Hepatic stellate cell (primary cell): ENCODE data around the gene CBS.
"Not testable (repeated sequence)": the region's sequence is repeated elsewhere in the genome, so short reads cannot be mapped to it uniquely, and the experiment has no call there.

ENCODE experiments used
- DNase-seq: peaks from one replicate; pipeline ENCODE4 v3.0.0; 2011; ENCODE audit warnings: low spot score

Gene CBS

DNA sequence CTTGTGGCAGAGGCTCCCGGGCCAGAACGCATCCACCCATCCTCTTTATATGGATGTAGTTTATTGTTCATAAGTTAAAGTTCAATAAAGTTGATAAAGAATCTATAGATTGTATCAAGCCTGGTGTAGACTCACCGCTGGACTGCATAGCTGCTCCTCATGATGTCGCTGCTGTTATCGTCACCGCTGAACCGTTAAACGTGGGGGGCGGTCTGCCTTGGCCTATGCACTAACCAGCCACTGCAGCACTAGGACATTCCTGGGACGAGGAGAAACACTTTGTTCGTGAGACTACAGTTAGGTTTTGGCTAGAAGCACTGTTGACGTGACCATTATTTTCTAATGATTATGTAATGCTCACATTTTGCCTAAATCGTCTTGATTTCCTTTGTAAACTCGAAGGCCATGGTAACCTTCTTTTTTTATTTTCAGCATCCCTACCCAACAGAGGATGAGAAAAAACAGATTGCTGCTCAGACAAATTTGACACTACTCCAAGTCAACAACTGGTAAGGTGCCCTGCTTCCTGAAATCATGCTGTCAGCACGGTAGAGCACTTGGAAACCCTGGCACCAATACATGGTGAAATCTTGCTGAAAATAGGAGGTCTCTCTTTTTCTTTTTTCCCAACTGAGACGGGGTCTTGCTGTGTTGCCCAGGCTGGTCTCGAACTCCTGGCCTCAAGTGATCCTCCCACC is 51.0 kb downstream of the CBS start:
- no peak for DNase-seq

DNA sequence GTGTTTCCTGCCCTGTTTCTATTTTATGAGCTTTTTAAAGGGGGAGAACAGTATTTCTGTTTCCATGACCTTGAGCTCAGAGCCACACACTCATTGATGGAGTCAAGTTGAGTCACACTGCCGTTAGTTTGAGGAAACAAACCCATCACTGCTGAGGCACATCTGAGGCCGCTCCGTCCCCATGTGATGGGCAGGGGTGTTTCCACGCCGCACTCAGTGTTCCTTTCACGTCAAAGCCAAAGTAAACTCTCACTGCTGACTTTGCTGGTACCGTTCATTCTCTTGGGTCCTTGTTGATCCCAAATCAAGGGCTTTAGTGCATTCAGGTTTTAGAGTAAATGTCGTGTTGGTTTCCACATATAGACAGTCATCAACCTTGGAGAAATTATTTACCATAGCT is 52.5 kb downstream of the CBS start:
- no peak for DNase-seq

GRCh38 chr21:43021756-43022600 is 53.7 kb downstream of the CBS start:
- no peak for DNase-seq

- DNase-seq: no peak
These were observed 54.4 kb downstream of the CBS start for GRCh38 chr21:43021191-43021590.

DNA sequence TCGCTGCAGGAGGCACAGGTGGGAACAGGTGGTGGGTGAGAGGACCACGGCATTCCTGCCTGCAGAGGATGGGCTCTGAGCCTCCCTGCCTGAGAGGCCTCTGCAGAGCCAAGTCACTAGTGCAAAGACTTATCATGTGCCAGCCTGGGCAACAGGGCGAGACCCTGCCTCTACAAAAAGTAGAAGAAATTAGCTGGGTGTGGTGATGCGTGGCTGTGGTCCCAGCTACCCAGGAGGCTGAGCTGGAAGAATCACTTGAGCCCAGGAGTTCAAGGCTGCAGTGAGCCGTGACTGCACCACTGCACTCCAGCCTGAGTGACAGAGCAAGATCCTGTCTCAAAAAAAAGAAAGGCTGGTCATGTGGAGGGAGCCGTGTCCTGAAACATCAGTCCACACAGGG is 54.9 kb downstream of the CBS start:
- no peak for DNase-seq

GRCh38 chr21:43020177-43020576 is 55.5 kb downstream of the CBS start:
- DNase-seq: no peak

DNA sequence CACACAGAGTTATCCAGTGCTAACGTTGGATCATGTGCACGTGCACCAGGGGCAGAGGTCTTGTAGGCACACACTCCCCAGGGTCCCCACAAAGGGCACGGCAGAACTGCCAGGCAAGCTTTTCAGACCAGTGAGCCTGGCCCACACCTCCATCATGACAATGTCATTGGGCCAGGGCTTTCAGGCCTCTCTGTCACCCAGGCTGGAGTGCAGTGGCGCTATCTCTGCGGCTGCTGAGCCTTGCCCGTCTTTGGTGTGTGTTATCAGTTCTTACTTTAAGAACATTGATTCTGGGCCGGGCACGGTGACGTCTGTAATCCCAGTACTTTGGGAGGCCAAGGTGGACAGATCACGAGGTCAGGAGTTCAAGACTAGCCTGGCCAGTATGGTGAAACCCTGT is 57.1 kb downstream of the CBS start:
- DNase-seq: no peak

GRCh38 chr21:43016728-43017127 is 58.9 kb downstream of the CBS start:
- DNase-seq: no peak

DNA sequence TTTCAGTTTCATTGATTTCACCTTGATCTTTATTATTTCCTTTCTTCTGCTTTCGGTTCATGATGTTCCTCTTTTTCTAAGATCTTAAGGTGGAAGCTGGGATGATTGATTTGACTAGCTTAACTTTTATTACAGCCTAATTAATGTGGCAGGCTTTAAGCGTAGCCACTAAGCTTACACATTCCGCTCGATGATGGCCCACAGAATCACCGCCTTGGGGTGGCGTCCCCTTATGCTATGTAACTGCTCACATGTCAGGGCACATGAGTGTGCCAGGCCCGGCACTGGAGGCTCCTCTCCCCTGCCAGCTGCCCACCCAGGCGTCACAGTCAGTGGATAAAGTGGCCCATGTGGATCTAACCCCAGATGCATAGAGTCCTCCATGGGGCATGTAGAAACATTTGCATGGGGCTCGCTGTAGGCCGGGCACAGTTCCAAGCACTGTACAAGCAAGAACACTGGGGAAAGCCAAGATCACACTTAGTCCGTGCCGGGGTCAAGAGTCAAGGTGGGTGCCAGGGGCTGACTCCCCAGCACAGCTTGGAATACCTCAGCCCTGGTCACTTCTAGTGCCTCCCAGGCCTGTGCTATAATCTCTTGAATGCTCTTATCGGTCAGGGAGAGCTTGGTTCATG is 59.6 kb downstream of the CBS start:
- no peak for DNase-seq

DNA sequence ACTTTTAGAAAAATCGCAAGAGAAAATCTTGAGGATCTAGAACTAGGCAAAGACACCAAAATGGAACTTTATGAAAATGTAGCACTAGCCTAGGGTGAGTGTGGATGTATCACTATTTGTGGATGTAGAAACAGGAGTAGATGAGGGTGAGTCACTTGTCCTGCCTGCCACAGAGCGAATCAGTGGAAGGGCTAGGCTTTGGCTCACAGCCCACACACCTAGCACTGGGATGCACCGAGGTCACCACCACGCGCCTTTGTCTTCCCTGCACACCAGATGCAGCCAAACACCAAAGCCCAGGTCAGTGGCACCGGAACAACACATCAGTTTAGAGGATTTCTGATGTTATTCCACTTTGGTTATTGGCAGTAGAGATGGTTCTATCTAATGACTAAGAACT is 63.0 kb downstream of the CBS start:
- no peak for DNase-seq

DNA sequence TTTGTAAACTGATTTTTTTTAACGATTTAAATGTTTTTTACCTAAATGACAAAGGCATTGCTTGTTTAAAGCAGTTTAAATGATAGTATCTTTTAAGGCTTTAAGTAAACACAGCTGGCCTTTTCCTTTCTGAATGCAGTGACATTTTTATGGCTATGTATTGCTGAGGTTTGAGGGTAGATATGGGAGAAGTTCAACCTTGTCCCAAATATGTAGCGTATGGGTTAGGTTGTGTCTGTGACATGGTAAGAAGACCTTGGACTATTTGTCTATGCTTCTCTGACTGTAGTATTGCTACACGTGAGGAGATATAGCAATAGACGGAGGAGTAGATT is 68.8 kb downstream of the CBS start:
- DNase-seq: no peak

- not testable (repeated sequence) for DNase-seq
These were observed 69.4 kb downstream of the CBS start for GRCh38 chr21:43006051-43006873.

- DNase-seq: no peak
These were observed 70.0 kb downstream of the CBS start for GRCh38 chr21:43005635-43006034.

- DNase-seq: no peak
These were observed 70.7 kb downstream of the CBS start for GRCh38 chr21:43004926-43005325.
